Measurements from ENCODE around the gene PLVAP.
A peak's percentile ranks its signal among the peaks of the same experiment; 100 is the strongest.

PLVAP gene

DNA sequence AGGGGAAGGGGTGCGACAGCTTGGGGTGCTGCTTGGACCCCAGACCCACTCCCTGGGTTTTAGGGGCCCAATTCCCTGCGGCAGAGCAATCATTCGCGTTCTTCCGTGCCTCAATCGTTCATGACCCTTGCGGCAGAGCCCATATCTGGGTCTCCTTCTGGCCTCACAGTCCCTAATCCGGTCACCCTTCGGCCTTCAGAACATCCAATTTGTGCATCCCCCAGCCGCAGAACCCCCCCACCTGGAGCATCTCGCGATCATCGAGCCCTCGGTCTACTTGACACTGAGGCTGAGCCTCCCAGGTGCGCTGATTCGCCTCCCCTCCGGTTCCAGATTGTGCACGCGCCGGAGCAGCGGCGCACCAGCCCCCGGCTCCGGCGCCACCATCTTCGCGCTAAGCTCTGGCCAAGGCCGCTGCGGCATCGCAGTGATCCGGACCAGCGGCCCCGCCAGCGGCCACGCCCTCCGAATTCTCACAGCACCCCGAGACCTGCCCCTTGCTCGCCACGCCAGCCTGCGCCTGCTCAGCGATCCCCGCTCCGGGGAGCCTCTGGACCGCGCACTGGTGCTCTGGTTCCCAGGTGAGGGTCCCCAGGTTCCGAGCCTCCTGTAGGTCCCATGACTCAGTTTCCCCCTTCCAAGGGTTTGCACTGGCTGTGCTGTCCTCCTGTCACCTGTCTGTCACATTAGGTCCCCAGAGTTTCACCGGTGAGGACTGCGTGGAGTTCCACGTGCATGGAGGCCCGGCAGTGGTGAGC, 39.3 kb downstream of the PLVAP start:
- no CpG with 5 or more reads among the region's 50 CpGs for WGBS (ENCODE audit: extremely low coverage, insufficient coverage, low lambda C conversion rate)

DNA sequence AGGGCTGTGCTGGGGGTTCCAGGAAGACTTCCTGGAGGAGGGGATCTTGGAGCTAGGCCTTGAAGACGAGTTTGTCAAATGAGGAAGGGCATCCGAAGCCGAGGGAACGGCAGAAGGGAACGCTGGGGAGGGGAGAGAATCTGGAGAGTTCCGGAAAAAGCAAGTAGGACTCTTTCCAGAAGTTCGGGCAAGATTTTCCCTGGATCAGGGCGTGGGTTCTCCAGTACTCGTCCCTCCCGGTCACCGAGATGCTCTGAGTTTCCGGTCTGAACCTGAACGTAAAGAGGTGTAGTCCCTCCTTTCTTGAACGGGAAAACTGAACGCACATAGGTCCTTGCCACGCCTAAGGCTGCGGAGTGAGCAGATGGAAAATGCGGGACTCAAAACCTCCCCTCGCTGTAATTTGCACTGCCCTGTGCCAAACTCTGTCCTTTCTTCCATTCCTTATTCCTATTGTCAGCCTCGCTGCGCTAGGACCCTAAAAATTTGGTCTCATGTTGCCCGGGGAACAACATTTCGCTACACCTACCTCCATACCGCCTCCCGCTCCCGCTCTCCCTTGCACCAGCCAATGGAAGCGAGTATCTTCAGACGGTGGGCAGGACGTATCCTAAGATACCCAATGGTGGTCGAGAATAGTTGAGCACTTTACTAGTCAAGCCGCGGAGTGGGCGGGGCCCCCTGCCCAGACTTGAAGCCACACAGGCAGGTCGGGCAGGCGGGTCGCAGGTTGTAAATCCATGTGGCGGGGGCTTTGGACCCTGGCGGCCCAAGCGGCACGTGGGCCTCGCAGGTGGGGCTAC, 40.1 kb downstream of the PLVAP start, which contains the start of gene GTPBP3:
Gene GTPBP3, plus strand, starts transcription at position 682 of the 803 bp plus-strand sequence. Its CDS starts 59 bp downstream, at position 741.
- Histone ChIP-seq H3K4me1 (ENCODE audit: control insufficient read depth, low read depth, low read length) (no peaks in the 10 kb centered on the region), H3K23ac (ENCODE audit: low read length) (peak within 1 kb of the TSS; percentile 50), H3K79me2 (ENCODE audit: control insufficient read depth, insufficient read depth, low read length) (no peaks in the 10 kb centered on the region), H3K4me2 (ENCODE audit: low read length) (peak within 1 kb of the TSS; percentile 89), H4K8ac (ENCODE audit: low read depth, low read length) (no peak within 1 kb of the TSS), H2AK5ac (ENCODE audit: low read length) (no peak within 1 kb of the TSS), H3K56ac (ENCODE audit: low read length) (peak within 1 kb of the TSS; percentile 98), H2BK15ac (replicated peaks; ENCODE audit: low read depth) (no peak within 1 kb of the TSS), H4K5ac (ENCODE audit: low read length) (peak within 1 kb of the TSS; percentile 78), H3K27me3 (ENCODE audit: insufficient read depth, low read length, poor library complexity) (no peaks in the 10 kb centered on the region), H2BK120ac (ENCODE audit: low read depth, low read length) (peak within 1 kb of the TSS; percentile 30), H3K27ac (ENCODE audit: low read depth, low read length) (peak within 1 kb of the TSS; percentile 85), H3K4ac (ENCODE audit: low read depth, low read length) (peak within 1 kb of the TSS; percentile 49), H3K79me1 (ENCODE audit: low read length) (peaks cover 2% of the 10 kb centered on the region), H3K18ac (ENCODE audit: low read length) (peak within 1 kb of the TSS; percentile 54), H3K9ac (ENCODE audit: low read length) (peak within 1 kb of the TSS; percentile 98), H2BK5ac (ENCODE audit: low read length) (peak within 1 kb of the TSS; percentile 72), H3K36me3 (ENCODE audit: control insufficient read depth, insufficient read depth, low read length) (no peaks in the 10 kb centered on the region), H3K4me3 (ENCODE audit: low read length) (peak within 1 kb of the TSS; percentile 89)
- peak; percentile 100 for DNase-seq
- WGBS (ENCODE audit: extremely low coverage, insufficient coverage, low lambda C conversion rate) = no CpG with 5 or more reads among the region's 41 CpGs

More for the DNA sequence above, 39.3 kb downstream of the PLVAP start:
- Histone ChIP-seq H3K4ac (ENCODE audit: low read depth, low read length) (peak overlapping the region; percentile 49), H2BK120ac (ENCODE audit: low read depth, low read length) (no peak overlapping the region), H4K5ac (ENCODE audit: low read length) (no peak overlapping the region), H3K27ac (ENCODE audit: low read depth, low read length) (no peak overlapping the region), H3K4me1 (ENCODE audit: control insufficient read depth, low read depth, low read length) (no peaks in the 10 kb centered on the region), H4K8ac (ENCODE audit: low read depth, low read length) (no peak overlapping the region), H3K4me3 (ENCODE audit: low read length) (peak overlapping the region; percentile 85), H3K79me1 (ENCODE audit: low read length) (peaks cover 2% of the 10 kb centered on the region), H3K79me2 (ENCODE audit: control insufficient read depth, insufficient read depth, low read length) (no peaks in the 10 kb centered on the region), H3K9ac (ENCODE audit: low read length) (peak overlapping the region; percentile 98), H3K27me3 (ENCODE audit: insufficient read depth, low read length, poor library complexity) (no peaks in the 10 kb centered on the region), H2BK5ac (ENCODE audit: low read length) (no peak overlapping the region), H3K36me3 (ENCODE audit: control insufficient read depth, insufficient read depth, low read length) (no peaks in the 10 kb centered on the region), H3K4me2 (ENCODE audit: low read length) (peak overlapping the region; percentile 54), H3K18ac (ENCODE audit: low read length) (no peak overlapping the region), H2BK15ac (replicated peaks; ENCODE audit: low read depth) (no peak overlapping the region), H2AK5ac (ENCODE audit: low read length) (no peak overlapping the region), H3K23ac (ENCODE audit: low read length) (peak overlapping the region; percentile 50), H3K56ac (ENCODE audit: low read length) (peak overlapping the region; percentile 97)
- DNase-seq = no peak

- no peak overlapping the region for H3K4me2 ChIP-seq (ENCODE audit: low read length)
- H2AK5ac ChIP-seq (ENCODE audit: low read length) = no peak overlapping the region
- H2BK15ac ChIP-seq (replicated peaks; ENCODE audit: low read depth) = no peak overlapping the region
- no peak overlapping the region for H3K9ac ChIP-seq (ENCODE audit: low read length)
- H2BK120ac ChIP-seq (ENCODE audit: low read depth, low read length) = no peak overlapping the region
- H3K36me3 ChIP-seq (ENCODE audit: control insufficient read depth, insufficient read depth, low read length) = no peaks in the 10 kb centered on the region
- H4K8ac ChIP-seq (ENCODE audit: low read depth, low read length) = no peak overlapping the region
- no peak overlapping the region for H3K4ac ChIP-seq (ENCODE audit: low read depth, low read length)
- no peaks in the 10 kb centered on the region for H3K4me1 ChIP-seq (ENCODE audit: control insufficient read depth, low read depth, low read length)
- H2BK5ac ChIP-seq (ENCODE audit: low read length) = no peak overlapping the region
- no peaks in the 10 kb centered on the region for H3K79me2 ChIP-seq (ENCODE audit: control insufficient read depth, insufficient read depth, low read length)
- no CpG with 5 or more reads among the region's 10 CpGs for WGBS (ENCODE audit: extremely low coverage, insufficient coverage, low lambda C conversion rate)
- H3K27ac ChIP-seq (ENCODE audit: low read depth, low read length) = no peak overlapping the region
- no peak overlapping the region for H3K56ac ChIP-seq (ENCODE audit: low read length)
- H3K27me3 ChIP-seq (ENCODE audit: insufficient read depth, low read length, poor library complexity) = no peaks in the 10 kb centered on the region
- peaks cover 2% of the 10 kb centered on the region for H3K79me1 ChIP-seq (ENCODE audit: low read length)
- H3K18ac ChIP-seq (ENCODE audit: low read length) = no peak overlapping the region
- no peak for DNase-seq
- no peak overlapping the region for H4K5ac ChIP-seq (ENCODE audit: low read length)
- H3K23ac ChIP-seq (ENCODE audit: low read length) = no peak overlapping the region
- H3K4me3 ChIP-seq (ENCODE audit: low read length) = no peak overlapping the region
Measured at GRCh38 chr19:17335575-17335974, 41.6 kb downstream of the PLVAP start.

DNA sequence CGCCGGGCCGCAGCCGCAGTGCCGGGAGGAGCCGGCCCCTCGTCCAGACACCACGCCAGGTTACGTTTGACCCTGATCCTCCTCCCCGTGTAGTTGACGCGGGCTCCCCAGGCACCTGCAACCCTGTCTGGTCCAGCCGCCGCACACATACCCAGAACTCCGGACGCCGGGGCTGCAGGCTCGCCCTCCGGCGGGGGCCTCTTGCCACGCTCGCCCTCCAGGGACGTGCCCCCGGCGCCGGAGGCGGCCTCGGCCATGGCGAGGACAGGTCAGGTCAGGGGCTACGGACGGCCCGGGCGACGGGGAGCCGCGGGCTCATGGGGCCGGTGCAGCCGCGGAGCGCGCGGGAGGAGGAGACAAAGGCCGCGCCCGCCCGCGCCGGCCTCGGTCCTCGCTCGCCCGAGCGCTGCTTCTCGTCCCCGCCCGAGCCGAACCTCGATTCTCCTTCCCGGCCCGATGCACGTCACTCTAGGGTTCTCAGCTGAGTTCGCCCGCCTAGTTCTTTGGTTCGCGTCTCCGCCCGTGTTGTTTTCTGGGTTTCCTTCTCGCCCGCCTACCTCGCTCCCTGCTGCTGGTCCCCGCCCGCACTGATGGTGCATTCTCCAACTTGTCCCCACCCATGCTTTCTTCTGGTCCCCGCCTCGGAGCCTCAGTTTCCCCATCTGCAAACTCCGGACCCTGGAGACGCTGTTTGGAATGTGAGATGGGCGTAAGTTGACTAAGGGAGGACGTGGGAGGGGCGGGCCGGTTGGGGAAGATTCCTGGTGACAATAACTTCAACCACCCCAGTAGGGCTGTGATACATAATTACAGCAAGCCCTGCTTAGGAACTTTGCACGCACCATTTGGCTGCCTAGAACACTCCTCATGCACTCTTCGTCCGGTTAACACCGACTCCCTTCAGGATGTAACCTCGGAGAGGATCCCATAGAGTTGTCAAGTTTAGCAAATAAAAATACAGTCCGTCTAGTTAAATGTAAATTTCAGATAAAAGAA, 42.4 kb downstream of the PLVAP start, which contains the start of gene ANO8:
Gene ANO8, minus strand, starts transcription at position 442 of the 996 bp plus-strand sequence. Its CDS starts 185 bp downstream, at position 257.
- H3K23ac ChIP-seq (ENCODE audit: low read length) = no peak within 1 kb of the TSS
- peak; percentile 99 for DNase-seq
- peak within 1 kb of the TSS; percentile 93 for H3K56ac ChIP-seq (ENCODE audit: low read length)
- no peak within 1 kb of the TSS for H2BK5ac ChIP-seq (ENCODE audit: low read length)
- H3K27ac ChIP-seq (ENCODE audit: low read depth, low read length) = peak within 1 kb of the TSS; percentile 55
- H2BK120ac ChIP-seq (ENCODE audit: low read depth, low read length) = no peak within 1 kb of the TSS
- no peak within 1 kb of the TSS for H4K5ac ChIP-seq (ENCODE audit: low read length)
- peak within 1 kb of the TSS; percentile 71 for H3K4me3 ChIP-seq (ENCODE audit: low read length)
- H3K27me3 ChIP-seq (ENCODE audit: insufficient read depth, low read length, poor library complexity) = no peaks in the 10 kb centered on the region
- peak within 1 kb of the TSS; percentile 48 for H3K4me2 ChIP-seq (ENCODE audit: low read length)
- H3K4ac ChIP-seq (ENCODE audit: low read depth, low read length) = peak within 1 kb of the TSS; percentile 41
- no peaks in the 10 kb centered on the region for H3K79me2 ChIP-seq (ENCODE audit: control insufficient read depth, insufficient read depth, low read length)
- no peak within 1 kb of the TSS for H2AK5ac ChIP-seq (ENCODE audit: low read length)
- H4K8ac ChIP-seq (ENCODE audit: low read depth, low read length) = no peak within 1 kb of the TSS
- H2BK15ac ChIP-seq (replicated peaks; ENCODE audit: low read depth) = no peak within 1 kb of the TSS
- H3K36me3 ChIP-seq (ENCODE audit: control insufficient read depth, insufficient read depth, low read length) = no peaks in the 10 kb centered on the region
- peak within 1 kb of the TSS; percentile 52 for H3K18ac ChIP-seq (ENCODE audit: low read length)
- H3K79me1 ChIP-seq (ENCODE audit: low read length) = peaks cover 2% of the 10 kb centered on the region
- WGBS (ENCODE audit: extremely low coverage, insufficient coverage, low lambda C conversion rate) = no CpG with 5 or more reads among the region's 86 CpGs
- peak within 1 kb of the TSS; percentile 89 for H3K9ac ChIP-seq (ENCODE audit: low read length)
- no peaks in the 10 kb centered on the region for H3K4me1 ChIP-seq (ENCODE audit: control insufficient read depth, low read depth, low read length)
